ENCODE results near the gene PACRG.

DNA sequence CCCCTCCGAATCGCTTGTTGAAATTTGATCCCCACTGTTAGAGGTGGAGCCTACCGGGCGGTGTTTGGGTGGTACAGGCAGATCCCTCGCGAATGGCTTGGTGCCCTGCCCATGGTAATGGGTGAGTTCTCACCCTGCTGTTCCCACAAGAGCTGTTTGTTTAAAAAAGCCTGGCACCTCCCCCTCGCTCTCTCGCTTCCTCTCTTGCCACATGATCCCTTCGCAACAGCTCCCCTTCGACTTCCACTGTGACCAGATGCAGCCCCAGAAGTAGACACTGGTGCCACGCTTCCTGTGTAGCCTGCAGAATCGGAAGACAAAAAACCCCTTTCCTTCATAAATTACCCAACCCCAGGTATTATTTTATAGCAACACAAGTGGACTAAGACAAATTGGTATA lies 394.6 kb downstream of the PACRG start:
- TF ChIP-seq POLR2AphosphoS5 (IDR thresholded peaks at IDR 0.05; ENCODE audit: low read depth, low read length) (no peak), TAF1 (IDR thresholded peaks at IDR 0.05; ENCODE audit: borderline replicate concordance, insufficient read depth, low read length) (no peak), SIN3A (IDR thresholded peaks at IDR 0.05; ENCODE audit: borderline replicate concordance, insufficient read depth, low read length) (no peak), FOXP2 (optimal IDR thresholded peaks at IDR 0.05; ENCODE audit: borderline replicate concordance, extremely low read depth, extremely low read length, insufficient read depth) (no peak)
- TF ChIP-seq, protein P1, sequence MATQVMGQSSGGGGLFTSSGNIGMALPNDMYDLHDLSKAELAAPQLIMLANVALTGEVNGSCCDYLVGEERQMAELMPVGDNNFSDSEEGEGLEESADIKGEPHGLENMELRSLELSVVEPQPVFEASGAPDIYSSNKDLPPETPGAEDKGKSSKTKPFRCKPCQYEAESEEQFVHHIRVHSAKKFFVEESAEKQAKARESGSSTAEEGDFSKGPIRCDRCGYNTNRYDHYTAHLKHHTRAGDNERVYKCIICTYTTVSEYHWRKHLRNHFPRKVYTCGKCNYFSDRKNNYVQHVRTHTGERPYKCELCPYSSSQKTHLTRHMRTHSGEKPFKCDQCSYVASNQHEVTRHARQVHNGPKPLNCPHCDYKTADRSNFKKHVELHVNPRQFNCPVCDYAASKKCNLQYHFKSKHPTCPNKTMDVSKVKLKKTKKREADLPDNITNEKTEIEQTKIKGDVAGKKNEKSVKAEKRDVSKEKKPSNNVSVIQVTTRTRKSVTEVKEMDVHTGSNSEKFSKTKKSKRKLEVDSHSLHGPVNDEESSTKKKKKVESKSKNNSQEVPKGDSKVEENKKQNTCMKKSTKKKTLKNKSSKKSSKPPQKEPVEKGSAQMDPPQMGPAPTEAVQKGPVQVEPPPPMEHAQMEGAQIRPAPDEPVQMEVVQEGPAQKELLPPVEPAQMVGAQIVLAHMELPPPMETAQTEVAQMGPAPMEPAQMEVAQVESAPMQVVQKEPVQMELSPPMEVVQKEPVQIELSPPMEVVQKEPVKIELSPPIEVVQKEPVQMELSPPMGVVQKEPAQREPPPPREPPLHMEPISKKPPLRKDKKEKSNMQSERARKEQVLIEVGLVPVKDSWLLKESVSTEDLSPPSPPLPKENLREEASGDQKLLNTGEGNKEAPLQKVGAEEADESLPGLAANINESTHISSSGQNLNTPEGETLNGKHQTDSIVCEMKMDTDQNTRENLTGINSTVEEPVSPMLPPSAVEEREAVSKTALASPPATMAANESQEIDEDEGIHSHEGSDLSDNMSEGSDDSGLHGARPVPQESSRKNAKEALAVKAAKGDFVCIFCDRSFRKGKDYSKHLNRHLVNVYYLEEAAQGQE (IDR thresholded peaks at IDR 0.05; ENCODE audit: insufficient read depth in 1 of 2, low read depth in 2 of 2, low read length in 2 of 2), result no peak
